Measurements from ENCODE around the gene SCN2B.

DNA sequence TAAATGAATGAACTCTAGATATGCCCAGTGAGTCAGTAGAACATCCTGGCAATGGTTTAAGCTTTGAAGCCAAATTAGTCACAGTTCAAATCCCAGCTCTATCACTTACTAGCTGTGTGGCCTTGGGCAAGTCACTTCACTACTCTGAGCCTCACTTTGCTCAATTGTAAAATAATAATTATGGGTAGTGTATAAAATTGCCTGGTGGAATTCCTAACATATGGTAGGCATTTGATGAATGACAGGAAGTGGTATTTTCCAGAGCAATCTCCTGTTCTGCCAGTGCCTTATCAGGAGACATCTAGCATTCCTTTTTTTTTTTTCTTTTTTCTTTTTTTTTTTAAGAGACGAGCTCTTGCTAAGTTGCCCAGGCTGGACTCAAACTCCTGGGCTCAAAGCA is 36.9 kb downstream of the SCN2B start:
- TF ChIP-seq, protein P1, sequence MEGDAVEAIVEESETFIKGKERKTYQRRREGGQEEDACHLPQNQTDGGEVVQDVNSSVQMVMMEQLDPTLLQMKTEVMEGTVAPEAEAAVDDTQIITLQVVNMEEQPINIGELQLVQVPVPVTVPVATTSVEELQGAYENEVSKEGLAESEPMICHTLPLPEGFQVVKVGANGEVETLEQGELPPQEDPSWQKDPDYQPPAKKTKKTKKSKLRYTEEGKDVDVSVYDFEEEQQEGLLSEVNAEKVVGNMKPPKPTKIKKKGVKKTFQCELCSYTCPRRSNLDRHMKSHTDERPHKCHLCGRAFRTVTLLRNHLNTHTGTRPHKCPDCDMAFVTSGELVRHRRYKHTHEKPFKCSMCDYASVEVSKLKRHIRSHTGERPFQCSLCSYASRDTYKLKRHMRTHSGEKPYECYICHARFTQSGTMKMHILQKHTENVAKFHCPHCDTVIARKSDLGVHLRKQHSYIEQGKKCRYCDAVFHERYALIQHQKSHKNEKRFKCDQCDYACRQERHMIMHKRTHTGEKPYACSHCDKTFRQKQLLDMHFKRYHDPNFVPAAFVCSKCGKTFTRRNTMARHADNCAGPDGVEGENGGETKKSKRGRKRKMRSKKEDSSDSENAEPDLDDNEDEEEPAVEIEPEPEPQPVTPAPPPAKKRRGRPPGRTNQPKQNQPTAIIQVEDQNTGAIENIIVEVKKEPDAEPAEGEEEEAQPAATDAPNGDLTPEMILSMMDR (IDR thresholded peaks at IDR 0.05): no peak
- no peak for TF ChIP-seq ZFX (IDR thresholded peaks at IDR 0.05; ENCODE audit: borderline replicate concordance)

All from 22Rv1 (cell line).